ENCODE results near the gene ADGRF1. TPM values are rescaled to one million over a fixed set of nuclear protein-coding genes. Genes with fewer than 3 reads are reported as not detected.

ADGRF1 gene
- polyA plus RNA-seq, 1 of the 3 experiments (the other 2 are of a cell fraction): not detected

DNA sequence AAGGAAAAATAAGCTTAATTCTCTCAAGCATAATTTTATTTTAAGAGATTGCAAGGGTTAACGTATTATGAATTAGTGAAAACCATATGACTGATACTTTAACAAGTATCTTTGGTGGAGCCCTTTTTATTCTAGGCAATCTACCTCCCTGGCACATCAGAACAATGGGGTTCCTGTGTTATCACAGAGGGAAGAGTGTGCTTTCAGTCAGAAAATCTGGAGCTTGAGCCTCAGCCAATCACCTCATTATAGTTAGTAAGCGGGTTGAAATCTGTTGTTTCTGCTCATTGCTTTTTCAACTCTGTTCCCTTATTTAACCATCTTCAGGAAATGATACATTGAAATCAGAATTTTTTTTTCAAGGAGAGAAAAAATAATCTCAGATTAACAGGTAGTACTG is 391 bp downstream of the ADGRF1 start:
- Histone ChIP-seq H3K9me2 (no peaks in the 10 kb centered on the region), H2AFZ (ENCODE audit: low read depth) (no peak overlapping the region), H3K27me3 (ENCODE audit: insufficient read depth) (peaks cover 19% of the 10 kb centered on the region; the same call in 1 of the 2 replicates), H3K9ac (no peak overlapping the region), H3K79me2 (ENCODE audit: insufficient read depth) (no peaks in the 10 kb centered on the region), H3K36me3 (replicated peaks in 1 of 2; ENCODE audit: control insufficient read depth in 1 of 2, insufficient read depth in 2 of 2, low read length in 1 of 2) (no peaks in the 10 kb centered on the region), H3K9me3 (no peaks in the 10 kb centered on the region), H3K4me1 (ENCODE audit: control insufficient read depth in 1 of 2, insufficient read depth in 2 of 2, low read depth in 1 of 2, low read length in 1 of 2) (no peaks in the 10 kb centered on the region), H3F3A (replicated peaks; ENCODE audit: insufficient read depth) (no peaks in the 10 kb centered on the region), H3K4me3 (ENCODE audit: low read depth in 2 of 2, low read length in 1 of 2) (no peak overlapping the region), H3K4me2 (no peak overlapping the region), H3K27ac (ENCODE audit: low read depth in 2 of 2, low read length in 1 of 2) (no peak overlapping the region), H4K20me1 (ENCODE audit: insufficient read depth) (no peaks in the 10 kb centered on the region)
- 29% methylated on average over 2 of the region's 2 CpGs for WGBS (ENCODE audit: low lambda C conversion rate)
- ChIA-PET CTCF (interaction anchor here (2.2 kb wide), 1 partner anchor 193 kb away, joined by 15 read pairs; no protein-coding TSS in a partner anchor), POLR2A (no interaction called here)
- TF ChIP-seq TCF12 (IDR thresholded peaks at IDR 0.05): no peak
- DNase-seq: no peak

DNA sequence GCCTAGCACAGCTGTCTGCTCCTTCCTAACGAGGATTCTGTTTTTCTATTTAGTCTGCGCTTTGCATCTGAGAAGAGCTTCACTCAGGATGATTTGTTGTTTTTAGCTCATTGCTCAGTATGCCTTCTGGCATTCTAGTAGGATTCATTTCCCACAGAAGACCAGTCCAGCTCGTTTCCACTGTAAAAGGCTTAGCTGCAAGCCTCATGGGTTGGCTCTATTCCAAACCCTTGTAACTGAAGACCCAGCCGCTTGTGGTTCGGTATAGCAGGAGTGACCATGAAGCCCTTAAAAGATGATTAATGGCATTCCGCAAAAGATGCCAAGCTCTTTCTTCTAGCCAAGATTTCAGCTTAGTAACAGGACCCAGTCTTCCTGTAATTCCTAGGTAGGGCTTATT is 7.2 kb downstream of the ADGRF1 start:
- 5% methylated on average over 6 of the region's 6 CpGs for WGBS (ENCODE audit: low lambda C conversion rate)
- Histone ChIP-seq H4K20me1 (ENCODE audit: insufficient read depth) (no peaks in the 10 kb centered on the region), H3K9me2 (no peaks in the 10 kb centered on the region), H3K27me3 (ENCODE audit: insufficient read depth) (peaks cover 42% of the 10 kb centered on the region; the same call in 1 of the 2 replicates), H2AFZ (ENCODE audit: low read depth) (no peak overlapping the region), H3K27ac (ENCODE audit: low read depth in 2 of 2, low read length in 1 of 2) (no peak overlapping the region), H3K36me3 (replicated peaks in 1 of 2; ENCODE audit: control insufficient read depth in 1 of 2, insufficient read depth in 2 of 2, low read length in 1 of 2) (no peaks in the 10 kb centered on the region), H3K79me2 (ENCODE audit: insufficient read depth) (no peaks in the 10 kb centered on the region), H3K9me3 (no peaks in the 10 kb centered on the region), H3F3A (replicated peaks; ENCODE audit: insufficient read depth) (peaks cover 4% of the 10 kb centered on the region), H3K4me2 (peak overlapping the region; percentile 15; the same call in 1 of the 2 replicates), H3K4me1 (ENCODE audit: control insufficient read depth in 1 of 2, insufficient read depth in 2 of 2, low read depth in 1 of 2, low read length in 1 of 2) (0 out of 4 replicates have a peak, but pooled peaks cover 0 to 4% of the 10 kb centered on the region in 2 experiments), H3K9ac (no peak overlapping the region), H3K4me3 (ENCODE audit: low read depth in 2 of 2, low read length in 1 of 2) (no peak overlapping the region)
- TF ChIP-seq MEF2A (IDR thresholded peaks at IDR 0.05; ENCODE audit: borderline replicate concordance, low read depth): no peak
- TF ChIP-seq FOXM1 (IDR thresholded peaks at IDR 0.05; ENCODE audit: low read depth): 0 out of 2 replicates have a peak, but pooled peaks have one; percentile 23
- TF ChIP-seq, protein P1, sequence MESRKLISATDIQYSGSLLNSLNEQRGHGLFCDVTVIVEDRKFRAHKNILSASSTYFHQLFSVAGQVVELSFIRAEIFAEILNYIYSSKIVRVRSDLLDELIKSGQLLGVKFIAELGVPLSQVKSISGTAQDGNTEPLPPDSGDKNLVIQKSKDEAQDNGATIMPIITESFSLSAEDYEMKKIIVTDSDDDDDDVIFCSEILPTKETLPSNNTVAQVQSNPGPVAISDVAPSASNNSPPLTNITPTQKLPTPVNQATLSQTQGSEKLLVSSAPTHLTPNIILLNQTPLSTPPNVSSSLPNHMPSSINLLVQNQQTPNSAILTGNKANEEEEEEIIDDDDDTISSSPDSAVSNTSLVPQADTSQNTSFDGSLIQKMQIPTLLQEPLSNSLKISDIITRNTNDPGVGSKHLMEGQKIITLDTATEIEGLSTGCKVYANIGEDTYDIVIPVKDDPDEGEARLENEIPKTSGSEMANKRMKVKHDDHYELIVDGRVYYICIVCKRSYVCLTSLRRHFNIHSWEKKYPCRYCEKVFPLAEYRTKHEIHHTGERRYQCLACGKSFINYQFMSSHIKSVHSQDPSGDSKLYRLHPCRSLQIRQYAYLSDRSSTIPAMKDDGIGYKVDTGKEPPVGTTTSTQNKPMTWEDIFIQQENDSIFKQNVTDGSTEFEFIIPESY (IDR thresholded peaks at IDR 0.05; ENCODE audit: borderline replicate concordance, low read depth): no peak
- peak; percentile 54; the same call in 1 of the 2 replicates for TF ChIP-seq TCF12 (IDR thresholded peaks at IDR 0.05)
- no peak for TF ChIP-seq FOXJ3 (CRISPR knock-in tag; IDR thresholded peaks at IDR 0.05)
- TF ChIP-seq, protein P2, sequence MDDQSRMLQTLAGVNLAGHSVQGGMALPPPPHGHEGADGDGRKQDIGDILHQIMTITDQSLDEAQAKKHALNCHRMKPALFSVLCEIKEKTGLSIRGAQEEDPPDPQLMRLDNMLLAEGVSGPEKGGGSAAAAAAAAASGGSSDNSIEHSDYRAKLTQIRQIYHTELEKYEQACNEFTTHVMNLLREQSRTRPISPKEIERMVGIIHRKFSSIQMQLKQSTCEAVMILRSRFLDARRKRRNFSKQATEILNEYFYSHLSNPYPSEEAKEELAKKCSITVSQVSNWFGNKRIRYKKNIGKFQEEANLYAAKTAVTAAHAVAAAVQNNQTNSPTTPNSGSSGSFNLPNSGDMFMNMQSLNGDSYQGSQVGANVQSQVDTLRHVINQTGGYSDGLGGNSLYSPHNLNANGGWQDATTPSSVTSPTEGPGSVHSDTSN (IDR thresholded peaks at IDR 0.05): peak; percentile 57; the same call in 1 of the 2 replicates
- TF ChIP-seq NRF1 (IDR thresholded peaks at IDR 0.05; ENCODE audit: low read depth, low read length): no peak
- TF ChIP-seq, protein P3, sequence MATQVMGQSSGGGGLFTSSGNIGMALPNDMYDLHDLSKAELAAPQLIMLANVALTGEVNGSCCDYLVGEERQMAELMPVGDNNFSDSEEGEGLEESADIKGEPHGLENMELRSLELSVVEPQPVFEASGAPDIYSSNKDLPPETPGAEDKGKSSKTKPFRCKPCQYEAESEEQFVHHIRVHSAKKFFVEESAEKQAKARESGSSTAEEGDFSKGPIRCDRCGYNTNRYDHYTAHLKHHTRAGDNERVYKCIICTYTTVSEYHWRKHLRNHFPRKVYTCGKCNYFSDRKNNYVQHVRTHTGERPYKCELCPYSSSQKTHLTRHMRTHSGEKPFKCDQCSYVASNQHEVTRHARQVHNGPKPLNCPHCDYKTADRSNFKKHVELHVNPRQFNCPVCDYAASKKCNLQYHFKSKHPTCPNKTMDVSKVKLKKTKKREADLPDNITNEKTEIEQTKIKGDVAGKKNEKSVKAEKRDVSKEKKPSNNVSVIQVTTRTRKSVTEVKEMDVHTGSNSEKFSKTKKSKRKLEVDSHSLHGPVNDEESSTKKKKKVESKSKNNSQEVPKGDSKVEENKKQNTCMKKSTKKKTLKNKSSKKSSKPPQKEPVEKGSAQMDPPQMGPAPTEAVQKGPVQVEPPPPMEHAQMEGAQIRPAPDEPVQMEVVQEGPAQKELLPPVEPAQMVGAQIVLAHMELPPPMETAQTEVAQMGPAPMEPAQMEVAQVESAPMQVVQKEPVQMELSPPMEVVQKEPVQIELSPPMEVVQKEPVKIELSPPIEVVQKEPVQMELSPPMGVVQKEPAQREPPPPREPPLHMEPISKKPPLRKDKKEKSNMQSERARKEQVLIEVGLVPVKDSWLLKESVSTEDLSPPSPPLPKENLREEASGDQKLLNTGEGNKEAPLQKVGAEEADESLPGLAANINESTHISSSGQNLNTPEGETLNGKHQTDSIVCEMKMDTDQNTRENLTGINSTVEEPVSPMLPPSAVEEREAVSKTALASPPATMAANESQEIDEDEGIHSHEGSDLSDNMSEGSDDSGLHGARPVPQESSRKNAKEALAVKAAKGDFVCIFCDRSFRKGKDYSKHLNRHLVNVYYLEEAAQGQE (IDR thresholded peaks at IDR 0.05; ENCODE audit: low read depth, low read length): no peak
- TF ChIP-seq NFIC (IDR thresholded peaks at IDR 0.05; ENCODE audit: borderline replicate concordance): peak; percentile 80
- ChIA-PET POLR2A (no interaction called here), CTCF (interaction anchor here (0.8 to 2.0 kb wide), 4 partner anchors 10 to 186 kb away, joined by 3 to 8 read pairs (median 7); no protein-coding TSS in a partner anchor)
- peak; percentile 8 for DNase-seq
